GM19025 (cell line): ENCODE measurements around the gene RERE.
"Not testable (repeated sequence)": the region's sequence is repeated elsewhere in the genome, so short reads cannot be mapped to it uniquely, and the experiment has no call there.

Experiments
- ATAC-seq: cut with Tn5 transposase; IDR thresholded peaks from one replicate; pipeline ENCODE4 v1.9.1; 2021; ENCODE audit warnings: mild to moderate bottlenecking, low read depth, moderate library complexity; ENCODE audit not compliant: unreplicated experiment

Gene RERE

DNA sequence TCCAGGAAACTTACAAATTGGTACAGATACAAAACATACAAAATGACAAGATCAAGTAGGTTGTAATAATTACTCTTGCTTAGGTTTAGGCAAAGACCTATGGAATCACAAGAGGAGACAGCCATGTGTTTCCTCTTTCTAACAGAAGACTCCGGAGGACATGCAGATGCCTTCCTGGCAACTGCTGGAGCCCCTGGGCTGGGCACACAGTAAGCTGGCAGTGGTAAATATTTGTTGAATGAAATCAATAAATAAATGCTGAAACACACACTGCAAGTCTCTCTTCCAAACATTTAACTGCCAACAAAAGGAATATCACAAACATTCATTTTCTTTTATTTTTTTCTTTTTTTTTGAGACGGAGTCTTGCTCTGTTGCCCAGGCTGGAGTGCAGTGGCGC is 350.1 kb downstream of the RERE start:
- ATAC-seq: no peak

DNA sequence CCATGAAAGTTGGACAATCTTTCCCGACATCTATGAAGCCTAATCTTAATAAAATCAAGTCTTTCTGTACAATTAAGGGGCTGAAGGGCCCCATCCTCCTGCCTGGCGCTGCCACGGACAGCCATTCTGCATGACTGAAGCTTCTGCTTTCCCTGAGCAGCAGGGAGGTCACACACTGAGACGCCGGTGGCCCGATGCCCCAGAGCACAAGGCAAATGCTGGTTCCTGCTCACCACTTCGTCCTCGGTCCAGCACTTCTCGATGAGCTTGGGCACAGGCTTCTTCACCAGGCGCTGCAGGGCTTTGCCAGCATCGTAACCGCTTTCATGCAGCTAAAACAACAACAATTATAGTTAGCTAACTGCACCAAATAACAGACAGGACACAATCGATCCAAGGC is 351.7 kb downstream of the RERE start:
- no peak for ATAC-seq

GRCh38 chr1:8465013-8465412 is 352.4 kb downstream of the RERE start:
- no peak for ATAC-seq

GRCh38 chr1:8464377-8464776 is 353.1 kb downstream of the RERE start:
- ATAC-seq: no peak

- no peak for ATAC-seq
Observed at GRCh38 chr1:8463144-8463927, 354.1 kb downstream of the RERE start.

DNA sequence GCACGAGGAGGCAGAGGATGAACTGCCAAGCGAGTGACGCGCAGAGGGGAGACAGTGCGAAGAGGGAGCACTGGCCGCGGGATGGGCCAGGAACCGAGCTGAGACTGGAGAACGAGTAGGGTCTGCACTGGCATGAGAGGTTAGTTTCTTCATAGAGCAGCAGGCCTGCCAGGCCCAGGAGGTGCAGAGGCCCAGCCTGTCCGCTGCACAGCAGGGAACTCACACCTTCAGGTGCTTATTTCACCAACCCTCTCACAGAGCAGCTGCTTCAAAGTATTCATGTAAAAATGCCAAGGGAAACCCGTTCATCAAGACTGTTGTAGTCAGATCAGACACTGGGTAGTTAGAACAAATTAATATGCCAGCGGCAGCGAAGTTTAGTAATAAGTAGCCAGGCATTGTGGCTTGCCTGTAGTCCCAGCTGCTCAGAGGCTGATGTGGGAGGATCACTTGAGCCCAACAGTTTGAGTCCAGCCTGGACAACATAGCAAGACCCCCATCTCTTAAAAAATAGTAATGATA is 355.0 kb downstream of the RERE start:
- no peak for ATAC-seq

DNA sequence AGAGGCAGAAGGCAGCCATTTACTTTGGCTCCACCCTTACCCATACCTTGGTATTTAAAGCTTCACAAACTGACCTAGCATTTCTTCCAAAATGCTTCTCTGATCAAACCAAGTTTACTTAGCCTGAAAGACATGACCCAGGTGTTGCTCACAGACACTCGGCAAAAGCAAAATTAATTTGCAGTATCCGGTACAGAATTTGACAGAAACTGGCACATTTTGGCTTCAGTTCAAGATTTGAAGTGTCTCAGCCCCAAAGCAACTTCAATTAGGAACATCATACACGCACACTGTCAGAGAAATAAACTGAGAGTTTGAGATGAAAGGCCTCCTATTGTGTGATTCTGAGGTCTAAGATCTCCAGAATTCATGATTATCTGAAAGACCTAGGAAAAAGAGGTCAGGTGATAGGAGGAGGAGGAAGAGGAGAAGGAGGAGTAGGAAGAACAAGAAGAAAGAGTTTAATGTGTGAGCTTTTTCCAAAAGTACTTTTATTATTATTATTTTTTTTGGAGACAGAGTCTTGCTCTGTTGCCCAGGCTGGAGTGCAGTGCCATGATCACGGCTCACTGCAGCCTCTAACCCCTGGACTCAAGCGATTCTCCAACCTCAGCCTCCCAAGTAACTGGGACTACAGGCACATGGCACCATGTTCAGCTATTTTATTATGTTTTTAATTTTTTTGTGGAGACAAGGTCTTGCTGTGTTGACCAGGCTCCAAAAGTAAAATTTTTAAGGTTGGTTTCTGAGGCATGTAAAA is 355.9 kb downstream of the RERE start:
- no peak for ATAC-seq

GRCh38 chr1:8460784-8461183 is 356.7 kb downstream of the RERE start:
- ATAC-seq: no peak

- ATAC-seq: no peak
Observed at GRCh38 chr1:8460132-8460544, 357.3 kb downstream of the RERE start.

DNA sequence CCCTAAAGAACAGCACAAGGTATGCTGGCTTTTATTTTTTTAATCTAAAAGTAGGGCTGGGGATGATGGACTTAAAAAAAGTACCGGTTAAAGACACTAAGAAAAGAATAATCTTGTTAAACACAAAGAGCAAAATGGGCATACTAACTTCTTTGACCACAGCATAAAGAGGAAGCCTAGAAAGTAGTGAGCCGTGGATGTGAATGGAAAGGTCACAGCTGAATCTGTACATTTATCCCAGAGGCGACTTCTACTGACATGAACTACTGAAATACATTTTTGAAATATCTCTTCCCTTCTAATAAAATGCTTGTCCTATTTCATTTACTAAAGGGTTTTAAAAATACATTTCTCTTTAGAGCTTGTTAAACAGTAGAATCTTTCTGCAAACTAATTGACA is 358.8 kb downstream of the RERE start:
- ATAC-seq: no peak

DNA sequence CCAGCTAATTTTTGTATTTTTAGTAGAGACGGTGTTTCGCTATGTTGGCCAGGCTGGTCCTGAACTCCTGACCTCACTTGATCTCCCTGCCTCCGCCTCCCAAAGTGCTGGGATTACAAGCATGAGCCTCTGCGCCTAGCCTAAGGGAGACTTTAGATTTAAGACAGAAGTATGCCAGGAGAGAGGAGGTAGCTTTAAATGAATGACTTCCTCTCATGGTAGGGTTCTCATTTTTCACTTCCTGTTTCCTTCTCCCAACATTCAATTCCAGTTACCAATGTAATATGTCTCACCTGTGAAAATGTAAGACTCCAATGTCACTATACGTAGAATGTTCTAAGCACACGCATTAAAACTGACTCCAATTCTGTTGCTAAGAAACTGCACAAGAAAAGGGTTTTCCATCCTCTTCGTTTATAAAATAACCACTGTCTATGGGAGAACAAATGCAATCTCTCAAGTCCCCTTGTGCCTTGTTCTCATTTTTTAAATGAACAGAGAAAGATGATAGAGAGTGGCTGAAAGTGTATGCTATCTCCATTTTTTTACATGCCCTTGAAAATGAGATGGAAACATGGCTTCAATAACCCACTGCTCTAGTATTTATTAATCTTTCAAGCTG is 359.6 kb downstream of the RERE start:
- ATAC-seq: no peak

GRCh38 chr1:8456991-8457390 is 360.4 kb downstream of the RERE start:
- no peak for ATAC-seq

DNA sequence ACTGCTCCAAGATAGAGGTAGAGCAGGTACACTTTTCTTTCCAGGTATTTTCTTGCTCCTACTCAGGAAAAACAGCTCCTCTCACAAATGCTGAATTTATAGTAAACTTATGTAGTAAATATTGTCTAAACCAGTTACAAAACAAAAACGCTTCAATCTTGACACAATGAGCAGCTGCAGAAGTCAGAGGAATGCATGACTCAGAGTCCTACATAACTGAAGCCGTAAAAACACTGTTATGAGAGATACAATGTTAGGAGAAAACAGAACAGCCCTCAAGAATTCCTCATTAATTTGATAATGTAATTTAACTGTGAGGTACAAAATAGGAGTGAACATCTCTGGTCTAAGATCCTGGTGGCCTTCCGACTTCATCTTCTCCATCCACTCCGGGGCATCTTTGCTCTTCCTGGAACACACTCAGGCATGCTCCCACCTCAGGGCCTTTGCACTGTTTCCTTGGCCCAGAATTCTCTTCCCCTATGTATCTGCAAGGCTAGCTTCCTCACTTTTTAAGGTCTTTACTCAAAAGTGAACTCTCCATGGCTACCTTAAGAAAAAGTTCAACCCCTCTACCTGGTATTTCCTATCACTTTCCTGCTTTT is 361.0 kb downstream of the RERE start:
- no peak for ATAC-seq

GRCh38 chr1:8455700-8456307 is 361.6 kb downstream of the RERE start:
- ATAC-seq: no peak

DNA sequence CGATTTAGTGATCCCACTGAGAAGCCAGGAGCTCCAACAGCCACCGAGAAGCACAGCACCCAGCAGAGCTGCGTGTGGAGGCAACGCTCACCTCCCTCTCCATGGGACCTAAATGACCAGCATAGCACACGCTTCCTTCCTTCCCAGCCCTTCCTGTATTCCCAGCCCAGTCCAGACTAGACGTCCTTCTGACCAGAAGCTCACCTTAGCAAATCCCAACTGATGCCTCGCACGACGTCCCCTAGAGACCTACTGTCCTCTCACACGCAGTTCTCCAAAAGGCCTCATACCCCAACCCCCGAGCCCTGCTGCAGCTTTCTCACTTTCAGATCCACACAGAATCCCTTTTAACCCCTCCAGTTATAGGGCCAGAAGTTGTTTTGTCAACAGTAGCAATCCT is 367.1 kb downstream of the RERE start:
- no peak for ATAC-seq

DNA sequence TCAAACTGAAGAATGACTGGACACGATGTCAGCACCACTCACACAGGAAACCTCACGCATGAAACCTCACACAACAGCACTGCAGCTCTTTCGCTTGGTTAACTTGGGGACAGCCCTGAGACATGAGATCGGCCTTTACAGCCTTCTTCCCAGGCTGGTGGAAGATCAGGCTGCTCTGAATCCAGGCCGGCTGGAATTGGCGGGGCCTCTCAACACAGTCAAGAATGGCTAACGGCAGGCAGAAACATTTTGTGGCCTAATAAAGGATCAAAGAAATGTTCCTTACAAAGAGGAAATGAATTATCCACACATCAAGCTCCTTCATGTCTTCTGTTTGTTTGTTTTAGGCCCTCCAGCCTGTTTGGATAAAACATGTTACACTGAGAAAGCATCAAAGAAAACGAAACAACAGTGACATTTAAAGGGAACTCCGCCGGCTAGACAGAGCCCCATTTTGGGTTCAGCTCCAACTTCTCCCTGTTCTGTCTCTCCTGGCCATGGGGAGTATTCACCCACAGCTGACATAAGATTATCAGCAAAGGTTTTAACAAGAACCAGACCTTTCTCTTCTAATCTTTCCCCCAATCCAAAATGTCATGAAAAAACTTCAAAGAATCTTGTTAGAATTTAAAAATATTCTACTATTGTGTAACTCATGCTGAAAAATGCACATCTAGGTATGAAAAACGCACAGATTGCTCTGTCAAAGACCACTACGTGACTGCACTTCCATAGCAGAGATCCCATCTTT is 368.4 kb downstream of the RERE start:
- ATAC-seq: no peak

DNA sequence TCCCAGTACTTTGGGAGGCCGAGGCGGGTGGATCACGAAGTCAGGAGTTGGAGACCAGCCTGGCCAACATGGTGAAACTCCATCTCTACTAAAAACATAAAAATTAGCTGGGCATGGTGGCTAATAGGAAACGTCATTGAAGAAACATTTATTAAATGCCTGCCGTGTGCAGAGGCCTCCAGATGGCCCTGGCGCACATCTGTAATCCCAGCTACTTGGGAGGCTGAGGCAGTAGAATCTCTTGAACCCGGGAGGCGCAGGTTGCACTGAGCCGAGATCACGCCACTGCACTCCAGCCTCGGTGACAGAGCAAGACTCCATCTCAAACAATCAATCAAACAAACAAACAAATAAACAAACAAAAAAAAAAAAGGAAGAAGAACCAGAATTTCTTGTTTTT is 368.9 kb downstream of the RERE start:
- ATAC-seq: not testable (repeated sequence)

- no peak for ATAC-seq
Observed at GRCh38 chr1:8447616-8448150, 369.8 kb downstream of the RERE start.

DNA sequence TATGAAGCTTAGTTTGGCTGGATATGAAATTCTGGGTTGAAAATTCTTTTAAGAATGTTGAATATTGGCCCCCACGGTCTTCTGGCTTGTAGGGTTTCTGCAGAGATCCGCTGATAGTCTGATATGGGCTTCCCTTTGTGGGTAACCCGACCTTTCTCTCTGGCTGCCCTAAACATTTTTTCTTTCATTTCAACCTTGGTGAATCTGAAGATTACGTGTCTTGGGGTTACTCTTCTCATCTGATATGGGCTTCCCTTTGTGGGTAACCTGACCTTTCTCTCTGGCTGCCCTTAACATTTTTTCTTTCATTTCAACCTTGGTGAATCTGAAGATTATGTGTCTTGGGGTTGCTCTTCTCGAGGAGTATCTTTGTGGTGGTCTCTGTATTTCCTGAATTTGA is 371.3 kb downstream of the RERE start:
- not testable (repeated sequence) for ATAC-seq
